Spinal cord (tissue), 10 donors: ENCODE data around the gene IFITM1. TPM values are rescaled to one million over a fixed set of nuclear protein-coding genes. Genes with fewer than 3 reads are reported as not detected.
A peak's percentile ranks its signal among the peaks of the same experiment; 100 is the strongest.
"Not testable (repeated sequence)": the region's sequence is repeated elsewhere in the genome, so short reads cannot be mapped to it uniquely, and the experiment has no call there.

Source experiments
- DNase-seq, 6 donors: peaks; one replicate each; pipeline versions ENCODE4 v3.0.0 to v3.0.0-alpha.2; 2013 to 2015; ENCODE audit warnings: low spot score in 6 of 6, low read depth in 4 of 6
- H3K27ac ChIP-seq: one replicate; pipeline ENCODE4 v1.5.1; 2013; ENCODE audit warnings: low read depth, low read length, control low read depth
- H3K27me3 ChIP-seq: one replicate; pipeline ENCODE4 v1.6.1; 2013; ENCODE audit warnings: low read length; ENCODE audit not compliant: control insufficient read depth, insufficient read depth
- H3K36me3 ChIP-seq: one replicate; pipeline ENCODE4 v1.6.1; 2013; ENCODE audit warnings: low read length; ENCODE audit not compliant: control insufficient read depth, insufficient read depth
- H3K4me1 ChIP-seq: one replicate; pipeline ENCODE4 v1.6.1; 2013; ENCODE audit warnings: low read length; ENCODE audit not compliant: control insufficient read depth, insufficient read depth
- H3K4me3 ChIP-seq: one replicate; pipeline ENCODE4 v1.5.1; 2013; ENCODE audit warnings: low read depth, low read length, control low read depth
- H3K9me3 ChIP-seq: one replicate; pipeline ENCODE4 v1.6.1; 2013; ENCODE audit warnings: low read length; ENCODE audit not compliant: control insufficient read depth, insufficient read depth
- WGBS: methylation state at CpG from one replicate; pipeline ENCODE4 v1.1.5; 2013; ENCODE audit warnings: missing lambda C conversion rate; ENCODE audit not compliant: insufficient coverage; 5-methylcytosine and 5-hydroxymethylcytosine counted together
- polyA plus RNA-seq, 2 donors: library from polyadenylated mRNA; unstranded; fragments of 120-200 nt; gene quantifications; one replicate each; pipeline ENCODE4 v1.2.1, GENCODE V29; 2013; ENCODE audit not compliant: insufficient read length in 2 of 2
- total RNA-seq, 2 donors: library from RNA; depleted of rRNA in 1 of 2; stranded (reverse); fragments of 120-200 nt in 1 of 2; fragments of >200 nt in 1 of 2; gene quantifications; one replicate each; pipeline versions ENCODE4 v1.2.3 to v1.2.4, GENCODE V29; 2013 to 2014
- donor health status: healthy.

IFITM1 gene
- total and polyA plus RNA-seq, 4 donors: 18.0 to 125 (median 26.2) TPM

GRCh38 chr11:309979-310572, 3.8 kb upstream of the IFITM1 start:
- not testable (repeated sequence) for H3K36me3 ChIP-seq, DNase-seq, H3K9me3 ChIP-seq
- Histone ChIP-seq H3K27me3 (peaks cover 34% of the 10 kb centered on the region), H3K27ac (peak overlapping the region; percentile 17), H3K4me3 (peak overlapping the region; percentile 26), H3K4me1 (peaks cover 18% of the 10 kb centered on the region)
- WGBS: 45% methylated on average over 2 of the region's 18 CpGs

- not testable (repeated sequence) for H3K9me3 ChIP-seq, DNase-seq, H3K4me3 ChIP-seq, H3K36me3 ChIP-seq, H3K27ac ChIP-seq
- H3K4me1 ChIP-seq: peaks cover 21% of the 10 kb centered on the region
- H3K27me3 ChIP-seq: peaks cover 44% of the 10 kb centered on the region
- no CpG with 5 or more reads among the region's 71 CpGs for WGBS
Measured at GRCh38 chr11:311013-311748, 2.7 kb upstream of the IFITM1 start.

GRCh38 chr11:312092-312816, 1.6 kb upstream of the IFITM1 start:
- Histone ChIP-seq H3K27me3 (peaks cover 55% of the 10 kb centered on the region), H3K4me3 (no peak overlapping the region), H3K27ac (no peak overlapping the region), H3K36me3 (no peaks in the 10 kb centered on the region), H3K9me3 (no peaks in the 10 kb centered on the region), H3K4me1 (peaks cover 21% of the 10 kb centered on the region)
- DNase-seq: no peak
- 93% methylated on average over 2 of the region's 14 CpGs for WGBS

- WGBS: 46% methylated on average over 7 of the region's 8 CpGs
- no peak overlapping the region for H3K4me3 ChIP-seq
- H3K36me3 ChIP-seq: no peaks in the 10 kb centered on the region
- no peaks in the 10 kb centered on the region for H3K9me3 ChIP-seq
- peaks cover 20% of the 10 kb centered on the region for H3K4me1 ChIP-seq
- peak overlapping the region; percentile 49 for H3K27ac ChIP-seq
- H3K27me3 ChIP-seq: peaks cover 59% of the 10 kb centered on the region
- DNase-seq: no peak
Measured at GRCh38 chr11:313304-313786, 495 bp upstream of the IFITM1 start.

GRCh38 chr11:314554-314875, 675 bp downstream of the IFITM1 start:
- peaks cover 23% of the 10 kb centered on the region for H3K4me1 ChIP-seq
- peak overlapping the region; percentile 6 for H3K4me3 ChIP-seq
- peaks cover 57% of the 10 kb centered on the region for H3K27me3 ChIP-seq
- H3K9me3 ChIP-seq, DNase-seq, H3K36me3 ChIP-seq, H3K27ac ChIP-seq: not testable (repeated sequence)
- WGBS: no CpG with 5 or more reads among the region's 6 CpGs

GRCh38 chr11:315051-315481, 1.2 kb downstream of the IFITM1 start:
- Histone ChIP-seq H3K36me3 (peaks cover 2% of the 10 kb centered on the region), H3K27me3 (peaks cover 58% of the 10 kb centered on the region), H3K4me3 (peak overlapping the region; percentile 16), H3K4me1 (peaks cover 25% of the 10 kb centered on the region), H3K27ac (no peak overlapping the region), H3K9me3 (no peaks in the 10 kb centered on the region)
- no peak for DNase-seq
- 53% methylated on average over 6 of the region's 9 CpGs for WGBS

- peaks cover 25% of the 10 kb centered on the region for H3K4me1 ChIP-seq
- H3K27me3 ChIP-seq: peaks cover 58% of the 10 kb centered on the region
- 14% methylated on average over 32 of the region's 32 CpGs for WGBS
- H3K9me3 ChIP-seq: no peaks in the 10 kb centered on the region
- H3K4me3 ChIP-seq: peak overlapping the region; percentile 16
- H3K27ac ChIP-seq: no peak overlapping the region
- DNase-seq: no peak
- peaks cover 2% of the 10 kb centered on the region for H3K36me3 ChIP-seq
Measured at GRCh38 chr11:315516-315994, 1.7 kb downstream of the IFITM1 start.

GRCh38 chr11:316031-316701, 2.3 kb downstream of the IFITM1 start:
- Histone ChIP-seq H3K27me3 (peaks cover 58% of the 10 kb centered on the region), H3K4me1 (peaks cover 25% of the 10 kb centered on the region), H3K9me3 (no peaks in the 10 kb centered on the region), H3K36me3 (peaks cover 2% of the 10 kb centered on the region), H3K27ac (no peak overlapping the region), H3K4me3 (peak overlapping the region; percentile 10)
- DNase-seq: no peak
- WGBS: 3% methylated on average over 64 of the region's 64 CpGs

GRCh38 chr11:316891-317301, 3.1 kb downstream of the IFITM1 start:
- H3K27ac ChIP-seq: no peak overlapping the region
- WGBS: 12% methylated on average over 5 of the region's 7 CpGs
- peaks cover 2% of the 10 kb centered on the region for H3K36me3 ChIP-seq
- DNase-seq: no peak
- H3K4me3 ChIP-seq: no peak overlapping the region
- H3K27me3 ChIP-seq: peaks cover 55% of the 10 kb centered on the region
- H3K4me1 ChIP-seq: peaks cover 25% of the 10 kb centered on the region
- H3K9me3 ChIP-seq: no peaks in the 10 kb centered on the region
